ENCODE results near the gene RGS16.

DNA sequence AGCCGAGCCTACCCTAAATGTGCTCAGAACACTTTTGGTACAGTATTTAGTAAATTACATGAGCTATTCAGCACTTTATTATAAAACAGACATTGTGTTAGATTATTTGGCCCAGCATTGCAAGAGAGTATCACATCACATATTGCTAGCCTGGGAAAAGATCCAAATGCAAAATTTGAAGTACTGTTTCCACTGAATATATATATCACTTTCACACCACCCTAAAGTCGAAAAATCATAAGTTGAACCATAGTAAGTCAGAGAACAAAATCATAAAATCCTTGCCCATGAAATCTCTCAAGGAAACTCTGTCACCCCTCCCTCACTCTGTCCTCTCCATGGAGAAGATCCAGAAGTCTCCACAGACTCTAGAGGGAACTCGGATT is 47.1 kb upstream of the RGS16 start:
- TF ChIP-seq HOXA7 (CRISPR knock-in tag; IDR thresholded peaks at IDR 0.05; ENCODE audit: borderline replicate concordance), result no peak
- TF ChIP-seq, protein P1, sequence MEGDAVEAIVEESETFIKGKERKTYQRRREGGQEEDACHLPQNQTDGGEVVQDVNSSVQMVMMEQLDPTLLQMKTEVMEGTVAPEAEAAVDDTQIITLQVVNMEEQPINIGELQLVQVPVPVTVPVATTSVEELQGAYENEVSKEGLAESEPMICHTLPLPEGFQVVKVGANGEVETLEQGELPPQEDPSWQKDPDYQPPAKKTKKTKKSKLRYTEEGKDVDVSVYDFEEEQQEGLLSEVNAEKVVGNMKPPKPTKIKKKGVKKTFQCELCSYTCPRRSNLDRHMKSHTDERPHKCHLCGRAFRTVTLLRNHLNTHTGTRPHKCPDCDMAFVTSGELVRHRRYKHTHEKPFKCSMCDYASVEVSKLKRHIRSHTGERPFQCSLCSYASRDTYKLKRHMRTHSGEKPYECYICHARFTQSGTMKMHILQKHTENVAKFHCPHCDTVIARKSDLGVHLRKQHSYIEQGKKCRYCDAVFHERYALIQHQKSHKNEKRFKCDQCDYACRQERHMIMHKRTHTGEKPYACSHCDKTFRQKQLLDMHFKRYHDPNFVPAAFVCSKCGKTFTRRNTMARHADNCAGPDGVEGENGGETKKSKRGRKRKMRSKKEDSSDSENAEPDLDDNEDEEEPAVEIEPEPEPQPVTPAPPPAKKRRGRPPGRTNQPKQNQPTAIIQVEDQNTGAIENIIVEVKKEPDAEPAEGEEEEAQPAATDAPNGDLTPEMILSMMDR (tag by site-specific recombination; IDR thresholded peaks at IDR 0.05), result no peak
- TF ChIP-seq ZNF175 (tag by site-specific recombination; IDR thresholded peaks at IDR 0.05), result no peak
- TF ChIP-seq ZNF561 (tag by site-specific recombination; IDR thresholded peaks at IDR 0.05; ENCODE audit: borderline replicate concordance), result no peak
- TF ChIP-seq, protein P2, sequence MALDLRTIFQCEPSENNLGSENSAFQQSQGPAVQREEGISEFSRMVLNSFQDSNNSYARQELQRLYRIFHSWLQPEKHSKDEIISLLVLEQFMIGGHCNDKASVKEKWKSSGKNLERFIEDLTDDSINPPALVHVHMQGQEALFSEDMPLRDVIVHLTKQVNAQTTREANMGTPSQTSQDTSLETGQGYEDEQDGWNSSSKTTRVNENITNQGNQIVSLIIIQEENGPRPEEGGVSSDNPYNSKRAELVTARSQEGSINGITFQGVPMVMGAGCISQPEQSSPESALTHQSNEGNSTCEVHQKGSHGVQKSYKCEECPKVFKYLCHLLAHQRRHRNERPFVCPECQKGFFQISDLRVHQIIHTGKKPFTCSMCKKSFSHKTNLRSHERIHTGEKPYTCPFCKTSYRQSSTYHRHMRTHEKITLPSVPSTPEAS (tag by site-specific recombination; IDR thresholded peaks at IDR 0.05), result no peak
- no peak for TF ChIP-seq ZNF184 (tag by site-specific recombination; IDR thresholded peaks at IDR 0.05)
- no peak for TF ChIP-seq ZNF600 (tag by site-specific recombination; IDR thresholded peaks at IDR 0.05)
- no peak for TF ChIP-seq ZNF530 (tag by site-specific recombination; IDR thresholded peaks at IDR 0.05; ENCODE audit: low read depth)

Data from HEK293 (cell line).